ENCODE results near the gene ARPC2. TPM values are rescaled to one million over a fixed set of nuclear protein-coding genes. Genes with fewer than 3 reads are reported as not detected.

The ARPC2 gene
- polyA plus RNA-seq, 1 experiment = 666 TPM

GRCh38 chr2:218186876-218187275 is 30.1 kb upstream of the ARPC2 start:
- Histone ChIP-seq H3K9me3 (ENCODE audit: control insufficient read depth, insufficient read depth, low read length) (no peaks in the 10 kb centered on the region), H3K27ac (ENCODE audit: low read depth, low read length) (no peak overlapping the region), H3K4me3 (ENCODE audit: low read depth, low read length) (no peak overlapping the region), H3K27me3 (ENCODE audit: control insufficient read depth, insufficient read depth, low read length) (peaks cover 11% of the 10 kb centered on the region)
- ChIA-PET CTCF (interaction anchor here (1.4 to 1.5 kb wide), 2 partner anchors 72 to 274 kb away, joined by 3 to 5 read pairs; no protein-coding TSS in a partner anchor), POLR2A (no interaction called here)
- no peak for TF ChIP-seq CTCF (IDR thresholded peaks at IDR 0.05; ENCODE audit: low read depth, low read length)
- no peak for DNase-seq (ENCODE audit: low read depth, low spot score)

GRCh38 chr2:218187296-218188015 is 29.5 kb upstream of the ARPC2 start:
- Histone ChIP-seq H3K9me3 (ENCODE audit: control insufficient read depth, insufficient read depth, low read length) (no peaks in the 10 kb centered on the region), H3K27me3 (ENCODE audit: control insufficient read depth, insufficient read depth, low read length) (peaks cover 14% of the 10 kb centered on the region), H3K4me3 (ENCODE audit: low read depth, low read length) (no peak overlapping the region), H3K27ac (ENCODE audit: low read depth, low read length) (no peak overlapping the region)
- CTCF ChIA-PET = interaction anchor here (0.6 to 1.5 kb wide), 6 partner anchors 14 to 273 kb away, joined by 3 to 5 read pairs (median 4); no protein-coding TSS in a partner anchor
- DNase-seq (ENCODE audit: low read depth, low spot score) = no peak
- TF ChIP-seq CTCF (IDR thresholded peaks at IDR 0.05; ENCODE audit: low read depth, low read length) = no peak
- POLR2A ChIA-PET = no interaction called here

- peaks cover 8% of the 10 kb centered on the region for H3K27me3 ChIP-seq (ENCODE audit: control insufficient read depth, insufficient read depth, low read length)
- no peaks in the 10 kb centered on the region for H3K9me3 ChIP-seq (ENCODE audit: control insufficient read depth, insufficient read depth, low read length)
- DNase-seq (ENCODE audit: low read depth, low spot score) = no peak
- POLR2A ChIA-PET = interaction anchor here (0.9 kb wide), 1 partner anchor 72 kb away, joined by 5 read pairs; the partner anchor contains the start of gene GPBAR1
- TF ChIP-seq CTCF (IDR thresholded peaks at IDR 0.05; ENCODE audit: low read depth, low read length) = no peak
- CTCF ChIA-PET = interaction anchor here (1.1 to 1.4 kb wide), 4 partner anchors 69 to 460 kb away, joined by 3 to 5 read pairs (median 4); no protein-coding TSS in a partner anchor
- H3K4me3 ChIP-seq (ENCODE audit: low read depth, low read length) = no peak overlapping the region
- no peak overlapping the region for H3K27ac ChIP-seq (ENCODE audit: low read depth, low read length)
These were observed 28.5 kb upstream of the ARPC2 start for GRCh38 chr2:218188528-218188927.

- Histone ChIP-seq H3K4me3 (ENCODE audit: low read depth, low read length) (no peak overlapping the region), H3K9me3 (ENCODE audit: control insufficient read depth, insufficient read depth, low read length) (no peaks in the 10 kb centered on the region), H3K27ac (ENCODE audit: low read depth, low read length) (no peak overlapping the region), H3K27me3 (ENCODE audit: control insufficient read depth, insufficient read depth, low read length) (peaks cover 10% of the 10 kb centered on the region)
- TF ChIP-seq CTCF (IDR thresholded peaks at IDR 0.05; ENCODE audit: low read depth, low read length) = no peak
- ChIA-PET POLR2A (no interaction called here), CTCF (no interaction called here)
- DNase-seq (ENCODE audit: low read depth, low spot score) = no peak
These were observed 24.0 kb upstream of the ARPC2 start for GRCh38 chr2:218192902-218193430.

- DNase-seq (ENCODE audit: low read depth, low spot score) = no peak
- H3K9me3 ChIP-seq (ENCODE audit: control insufficient read depth, insufficient read depth, low read length) = no peaks in the 10 kb centered on the region
- no peak for TF ChIP-seq CTCF (IDR thresholded peaks at IDR 0.05; ENCODE audit: low read depth, low read length)
- ChIA-PET POLR2A (no interaction called here), CTCF (no interaction called here)
- peaks cover 11% of the 10 kb centered on the region for H3K27me3 ChIP-seq (ENCODE audit: control insufficient read depth, insufficient read depth, low read length)
- no peak overlapping the region for H3K27ac ChIP-seq (ENCODE audit: low read depth, low read length)
- H3K4me3 ChIP-seq (ENCODE audit: low read depth, low read length) = no peak overlapping the region
These were observed 23.3 kb upstream of the ARPC2 start for GRCh38 chr2:218193701-218194100.
